HepG2 (cell line): Measurements from ENCODE around the gene C10orf90. TPM values are rescaled to one million over a fixed set of nuclear protein-coding genes. Genes with fewer than 3 reads are reported as not detected.
A peak's percentile ranks its signal among the peaks of the same experiment; 100 is the strongest.

Experiments used
- ATAC-seq: fragments of 200-7000 bp; cut with Tn5 transposase; 3 replicates; pipeline ENCODE4 v1.9.1; 2020; ENCODE audit warnings: mild to moderate bottlenecking, moderate library complexity
- BruUV-seq: library from RNA; stranded (reverse); fragments of 400-500 nt; replicated peaks from 2 replicates; lab custom pipeline; 2021; lab: Mats Ljungman, UMichigan
- CTCF ChIA-PET: fragments of 300-600 bp; formaldehyde crosslinking; extraction: SDS; loops from one replicate; lab custom pipeline; 2021; ENCODE audit warnings: low total read pairs, inconsistent platforms, low intra/inter-chr PET ratio; lab: Yijun Ruan, JAX
- POLR2A ChIA-PET: fragments of 350-600 bp; sonication (Branson Sonifier 250); formaldehyde crosslinking; loops from one replicate; lab custom pipeline; 2020; ENCODE audit warnings: antibody characterized with exemption, inconsistent platforms; lab: Yijun Ruan, JAX
- DNase-seq: peaks from one replicate; pipeline ENCODE4 v3.0.0-alpha.2; 2015; ENCODE audit warnings: low spot score
- FAIRE-seq: peaks from 3 replicates; lab custom pipeline; 2011; peaks lifted over from hg19 to GRCh38; lab: Jason Lieb, UNC
- H2AFZ ChIP-seq: one replicate; pipeline ENCODE4 v1.6.1; 2011; ENCODE audit warnings: low read length, inconsistent platforms
- H3K27ac ChIP-seq: fragments of 300-600 bp; 3 replicates; pipeline ENCODE4 v1.8.0; 2011; ENCODE audit warnings: mixed run types, mild to moderate bottlenecking, mixed read lengths, low read length, inconsistent platforms; ENCODE audit not compliant: insufficient read depth; ENCODE audit errors: extremely low read length
- H3K27me3 ChIP-seq, 2 experiments: fragments of 200-600 bp in 1 of 2; 2 replicates in 1 of 2; 3 replicates in 1 of 2; pipeline versions ENCODE4 v1.6.0 to v1.8.0; 2011; ENCODE audit warnings: low read length in 2 of 2, mild to moderate bottlenecking in 2 of 2, moderate library complexity in 2 of 2, inconsistent platforms in 1 of 2; ENCODE audit not compliant: insufficient read depth in 2 of 2, control insufficient read depth in 1 of 2
- H3K36me3 ChIP-seq, 2 experiments: fragments of 200-600 bp in 1 of 2; replicated peaks in 1 of 2; 2 replicates in 1 of 2; 3 replicates in 1 of 2; pipeline versions ENCODE4 v1.5.1 to v1.8.0; 2011; ENCODE audit warnings: low read length in 2 of 2, inconsistent platforms in 1 of 2; ENCODE audit not compliant: insufficient read depth in 2 of 2, control insufficient read depth in 1 of 2
- H3K4me1 ChIP-seq: 2 replicates; pipeline ENCODE4 v1.5.1; 2012; ENCODE audit warnings: low read length, inconsistent platforms; ENCODE audit not compliant: insufficient read depth
- H3K4me2 ChIP-seq: 2 replicates; pipeline ENCODE4 v1.6.0; 2011; ENCODE audit warnings: low read depth, low read length, inconsistent platforms
- H3K4me3 ChIP-seq, 3 experiments: fragments of 200-600 bp in 1 of 3; sonication (generic), shearing (Covaris generic) in 1 of 3; replicated peaks in 1 of 3; 2 replicates each; pipeline ENCODE4 v1.5.1; 2011 to 2016; ENCODE audit warnings: low read length in 3 of 3, inconsistent platforms in 2 of 3, low read depth in 2 of 3, mild to moderate bottlenecking in 2 of 3, control low read depth in 1 of 3, mixed read lengths in 1 of 3; ENCODE audit not compliant: insufficient read depth in 1 of 3
- H3K79me2 ChIP-seq: one replicate; pipeline ENCODE4 v1.6.1; 2011; ENCODE audit warnings: low read length, inconsistent platforms; ENCODE audit not compliant: insufficient read depth
- H3K9ac ChIP-seq: 2 replicates; pipeline ENCODE4 v1.6.0; 2011; ENCODE audit warnings: mild to moderate bottlenecking, low read depth, low read length, inconsistent platforms; ENCODE audit not compliant: insufficient read depth
- H3K9me3 ChIP-seq: 2 replicates; pipeline ENCODE4 v1.5.1; 2012; ENCODE audit warnings: mild to moderate bottlenecking, low read length
- H4K20me1 ChIP-seq: 2 replicates; pipeline ENCODE4 v1.6.0; 2011; ENCODE audit warnings: inconsistent platforms, mild to moderate bottlenecking, low read length, moderate library complexity; ENCODE audit not compliant: insufficient read depth
- ATF7-NPFF ChIP-seq: sonication (generic); formaldehyde crosslinking; IDR thresholded peaks from 2 replicates; pipeline ENCODE4 v1.8.1; 2023; ENCODE audit warnings: mild to moderate bottlenecking, low read depth, missing genetic modification reagents, moderate library complexity
- CREB1 ChIP-seq, 2 experiments: fragments of 450-650 bp in 1 of 2; IDR thresholded peaks; 2 replicates each; pipeline ENCODE4 v1.6.1; 2016 to 2017; ENCODE audit warnings: control low read depth in 1 of 2, mild to moderate bottlenecking in 1 of 2, missing compliant biosample characterization in 1 of 2, missing genetic modification characterization in 1 of 2
- FOXC1 ChIP-seq: sonication (generic); formaldehyde crosslinking; IDR thresholded peaks from 2 replicates; pipeline ENCODE4 v1.8.0; 2022; ENCODE audit warnings: mild to moderate bottlenecking, missing genetic modification reagents, borderline replicate concordance
- RCOR2 ChIP-seq: IDR thresholded peaks from 2 replicates; pipeline ENCODE4 v1.6.1; 2016; ENCODE audit warnings: missing biosample characterization, missing genetic modification reagents
- SOX5 ChIP-seq: IDR thresholded peaks from 2 replicates; pipeline ENCODE4 v1.6.1; 2016; ENCODE audit warnings: borderline replicate concordance
- ZNF251 ChIP-seq: sonication (generic); formaldehyde crosslinking; IDR thresholded peaks from 2 replicates; pipeline ENCODE4 v1.9.0; 2021; ENCODE audit warnings: mild to moderate bottlenecking, missing genetic modification reagents
- WGBS: methylation state at CpG from one replicate; pipeline ENCODE4 v1.1.6; 2017; ENCODE audit warnings: low lambda C conversion rate; 5-methylcytosine and 5-hydroxymethylcytosine counted together
- in situ Hi-C: cut with HindIII; loops from 2 replicates; pipeline ENCODE4 v1.10.0; 2017; ENCODE audit warnings: low pct_unique_long_range_greater_than_20kb; ENCODE audit not compliant: extremely low pct_ligation_motif_present
- intact Hi-C: fragments of 100-400 bp; cut with micrococcal nuclease; formaldehyde crosslinking; loops from one replicate; pipeline ENCODE4 v1.10.0; 2022; ENCODE audit not compliant: unreplicated experiment
- polyA plus RNA-seq, 8 experiments: library from polyadenylated mRNA; depleted of rRNA in 3 of 8; stranded (reverse) in 7 of 8; unstranded in 1 of 8; fragments of >200 nt; fragmentation: Illumina TruSeq in 4 of 8; extraction: Trizol in 4 of 8; gene quantifications; 2 replicates each; pipeline versions ENCODE4 v1.2.1 to v1.2.3, GENCODE V29; 2011 to 2016; ENCODE audit warnings: low read depth in 4 of 8, missing spikeins in 1 of 8, mixed read lengths in 1 of 8; ENCODE audit not compliant: insufficient read depth in 1 of 8
- total RNA-seq, 5 experiments: library from RNA; depleted of rRNA; stranded (reverse); fragments of >200 nt; fragmentation: Illumina TruSeq; extraction: Trizol; gene quantifications; 2 replicates each; pipeline ENCODE4 v1.2.3, GENCODE V29; 2016; ENCODE audit warnings: low read depth in 1 of 5
- TF ChIP-seq, protein P1 (sequence below): sonication (generic); formaldehyde crosslinking; conservative IDR thresholded peaks from 2 replicates; pipeline ENCODE4 v1.4.0; 2020; ENCODE audit warnings: mild to moderate bottlenecking, missing genetic modification reagents, moderate library complexity
- TF ChIP-seq, protein P2 (sequence below): sonication (generic); formaldehyde crosslinking; IDR thresholded peaks from 2 replicates; pipeline ENCODE4 v1.4.0; 2020; ENCODE audit warnings: low read depth, mild to moderate bottlenecking, missing genetic modification reagents
- TF ChIP-seq, protein P3 (sequence below): sonication (generic); formaldehyde crosslinking; conservative IDR thresholded peaks from 2 replicates; pipeline ENCODE4 v1.4.0; 2020; ENCODE audit warnings: missing genetic modification reagents

The C10orf90 gene
- total and polyA plus RNA-seq, 2 of the 13 experiments (the other 11 are each of a cell fraction or from before 2014, with no cell fraction given): not detected

GRCh38 chr10:126580873-126581647, 89.4 kb downstream of the C10orf90 start:
- Histone ChIP-seq H3K27me3 (peaks cover 0 to 9% of the 10 kb centered on the region in 2 experiments; a peak in 1 of 5 replicates), H3K27ac (no peak overlapping the region), H3K9ac (no peak overlapping the region), H3K36me3 (no peaks in the 10 kb centered on the region), H3K4me1 (no peaks in the 10 kb centered on the region), H4K20me1 (no peaks in the 10 kb centered on the region), H3K79me2 (no peaks in the 10 kb centered on the region), H3K4me2 (no peak overlapping the region), H3K4me3 (no peak overlapping the region), H3K9me3 (no peaks in the 10 kb centered on the region), H2AFZ (no peak overlapping the region)
- DNase-seq (no peak), ATAC-seq (no peak), FAIRE-seq (no peak)
- intact Hi-C loops (no loop called here), in situ Hi-C loops (no loop called here)
- peak; percentile 50 for TF ChIP-seq CREB1 (IDR thresholded peaks at IDR 0.05)
- no peak for TF ChIP-seq CREB1 (CRISPR knock-in tag; IDR thresholded peaks at IDR 0.05)
- TF ChIP-seq, protein P1, sequence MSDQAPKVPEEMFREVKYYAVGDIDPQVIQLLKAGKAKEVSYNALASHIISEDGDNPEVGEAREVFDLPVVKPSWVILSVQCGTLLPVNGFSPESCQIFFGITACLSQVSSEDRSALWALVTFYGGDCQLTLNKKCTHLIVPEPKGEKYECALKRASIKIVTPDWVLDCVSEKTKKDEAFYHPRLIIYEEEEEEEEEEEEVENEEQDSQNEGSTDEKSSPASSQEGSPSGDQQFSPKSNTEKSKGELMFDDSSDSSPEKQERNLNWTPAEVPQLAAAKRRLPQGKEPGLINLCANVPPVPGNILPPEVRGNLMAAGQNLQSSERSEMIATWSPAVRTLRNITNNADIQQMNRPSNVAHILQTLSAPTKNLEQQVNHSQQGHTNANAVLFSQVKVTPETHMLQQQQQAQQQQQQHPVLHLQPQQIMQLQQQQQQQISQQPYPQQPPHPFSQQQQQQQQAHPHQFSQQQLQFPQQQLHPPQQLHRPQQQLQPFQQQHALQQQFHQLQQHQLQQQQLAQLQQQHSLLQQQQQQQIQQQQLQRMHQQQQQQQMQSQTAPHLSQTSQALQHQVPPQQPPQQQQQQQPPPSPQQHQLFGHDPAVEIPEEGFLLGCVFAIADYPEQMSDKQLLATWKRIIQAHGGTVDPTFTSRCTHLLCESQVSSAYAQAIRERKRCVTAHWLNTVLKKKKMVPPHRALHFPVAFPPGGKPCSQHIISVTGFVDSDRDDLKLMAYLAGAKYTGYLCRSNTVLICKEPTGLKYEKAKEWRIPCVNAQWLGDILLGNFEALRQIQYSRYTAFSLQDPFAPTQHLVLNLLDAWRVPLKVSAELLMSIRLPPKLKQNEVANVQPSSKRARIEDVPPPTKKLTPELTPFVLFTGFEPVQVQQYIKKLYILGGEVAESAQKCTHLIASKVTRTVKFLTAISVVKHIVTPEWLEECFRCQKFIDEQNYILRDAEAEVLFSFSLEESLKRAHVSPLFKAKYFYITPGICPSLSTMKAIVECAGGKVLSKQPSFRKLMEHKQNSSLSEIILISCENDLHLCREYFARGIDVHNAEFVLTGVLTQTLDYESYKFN (CRISPR knock-in tag): no peak
- ChIA-PET POLR2A (no interaction called here), CTCF (no interaction called here)
- 15% methylated on average over 6 of the region's 10 CpGs for WGBS
- BruUV-seq: no TSS peak

DNA sequence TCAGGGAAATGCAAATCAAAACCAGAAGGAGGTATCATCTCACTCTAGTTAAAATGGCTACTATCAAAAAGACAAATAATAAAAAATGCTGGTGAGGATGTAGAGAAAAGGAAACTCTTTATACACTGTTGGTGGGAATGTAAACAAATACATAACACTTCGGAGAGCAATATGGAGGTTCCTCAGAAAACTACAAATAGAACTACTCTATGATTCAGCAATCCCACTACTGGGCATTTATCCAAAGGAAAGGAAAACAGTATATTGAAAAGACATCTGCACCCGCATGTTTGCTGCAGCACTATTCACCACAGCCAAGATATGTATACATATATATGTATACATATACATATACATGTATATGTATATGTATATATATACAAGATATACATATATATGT, 94.2 kb downstream of the C10orf90 start:
- H3K79me2 ChIP-seq: no peaks in the 10 kb centered on the region
- FAIRE-seq (no peak), DNase-seq (no peak), ATAC-seq (no peak)
- peaks cover 0 to 4% of the 10 kb centered on the region in 2 experiments; a peak in 2 of 5 replicates for H3K27me3 ChIP-seq
- H3K4me2 ChIP-seq: no peak overlapping the region
- H3K4me3 ChIP-seq: no peak overlapping the region
- intact Hi-C loops: no loop called here
- H4K20me1 ChIP-seq: no peaks in the 10 kb centered on the region
- no peak overlapping the region for H3K9ac ChIP-seq
- no peak overlapping the region for H2AFZ ChIP-seq
- H3K27ac ChIP-seq: no peak overlapping the region
- in situ Hi-C loops: no loop called here
- POLR2A ChIA-PET: no interaction called here
- no peaks in the 10 kb centered on the region; the same call in 1 of the 2 replicates for H3K9me3 ChIP-seq
- H3K36me3 ChIP-seq: no peaks in the 10 kb centered on the region
- no TSS peak for BruUV-seq
- H3K4me1 ChIP-seq: no peaks in the 10 kb centered on the region
- CTCF ChIA-PET: no interaction called here
- WGBS: 20% methylated on average over 2 of the region's 2 CpGs
- TF ChIP-seq FOXC1 (no peak), ATF7-NPFF (CRISPR knock-in tag) (no peak), RCOR2 (CRISPR knock-in tag) (no peak), ZNF251 (CRISPR knock-in tag) (no peak), SOX5 (no peak)
- TF ChIP-seq, protein P2, sequence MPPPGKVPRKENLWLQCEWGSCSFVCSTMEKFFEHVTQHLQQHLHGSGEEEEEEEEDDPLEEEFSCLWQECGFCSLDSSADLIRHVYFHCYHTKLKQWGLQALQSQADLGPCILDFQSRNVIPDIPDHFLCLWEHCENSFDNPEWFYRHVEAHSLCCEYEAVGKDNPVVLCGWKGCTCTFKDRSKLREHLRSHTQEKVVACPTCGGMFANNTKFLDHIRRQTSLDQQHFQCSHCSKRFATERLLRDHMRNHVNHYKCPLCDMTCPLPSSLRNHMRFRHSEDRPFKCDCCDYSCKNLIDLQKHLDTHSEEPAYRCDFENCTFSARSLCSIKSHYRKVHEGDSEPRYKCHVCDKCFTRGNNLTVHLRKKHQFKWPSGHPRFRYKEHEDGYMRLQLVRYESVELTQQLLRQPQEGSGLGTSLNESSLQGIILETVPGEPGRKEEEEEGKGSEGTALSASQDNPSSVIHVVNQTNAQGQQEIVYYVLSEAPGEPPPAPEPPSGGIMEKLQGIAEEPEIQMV: no peak
- TF ChIP-seq, protein P3, sequence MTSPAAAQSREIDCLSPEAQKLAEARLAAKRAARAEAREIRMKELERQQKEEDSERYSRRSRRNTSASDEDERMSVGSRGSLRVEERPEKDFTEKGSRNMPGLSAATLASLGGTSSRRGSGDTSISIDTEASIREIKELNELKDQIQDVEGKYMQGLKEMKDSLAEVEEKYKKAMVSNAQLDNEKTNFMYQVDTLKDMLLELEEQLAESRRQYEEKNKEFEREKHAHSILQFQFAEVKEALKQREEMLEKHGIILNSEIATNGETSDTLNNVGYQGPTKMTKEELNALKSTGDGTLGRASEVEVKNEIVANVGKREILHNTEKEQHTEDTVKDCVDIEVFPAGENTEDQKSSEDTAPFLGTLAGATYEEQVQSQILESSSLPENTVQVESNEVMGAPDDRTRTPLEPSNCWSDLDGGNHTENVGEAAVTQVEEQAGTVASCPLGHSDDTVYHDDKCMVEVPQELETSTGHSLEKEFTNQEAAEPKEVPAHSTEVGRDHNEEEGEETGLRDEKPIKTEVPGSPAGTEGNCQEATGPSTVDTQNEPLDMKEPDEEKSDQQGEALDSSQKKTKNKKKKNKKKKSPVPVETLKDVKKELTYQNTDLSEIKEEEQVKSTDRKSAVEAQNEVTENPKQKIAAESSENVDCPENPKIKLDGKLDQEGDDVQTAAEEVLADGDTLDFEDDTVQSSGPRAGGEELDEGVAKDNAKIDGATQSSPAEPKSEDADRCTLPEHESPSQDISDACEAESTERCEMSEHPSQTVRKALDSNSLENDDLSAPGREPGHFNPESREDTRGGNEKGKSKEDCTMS (CRISPR knock-in tag): no peak
